ENCODE results near the gene TMEM80. TPM values are rescaled to one million over a fixed set of nuclear protein-coding genes. Genes with fewer than 3 reads are reported as not detected.

TMEM80 gene
- total RNA-seq, 6 donors from 2014 or later: 28.6 to 62.9 (median 36.1) TPM

GRCh38 chr11:724049-724777, 28.6 kb downstream of the TMEM80 start:
- Histone ChIP-seq H3K36me3 (peaks cover 0 to 14% (median 1%) of the 10 kb centered on the region in 4 donors), H3K4me3 (no peak overlapping the region), H3K27ac (no peak overlapping the region), H3K9me3 (no peaks in the 10 kb centered on the region), H3K4me1 (peaks cover 36 to 66% (median 42%) of the 10 kb centered on the region in 4 donors), H3K27me3 (peaks cover 0 to 56% (median 16%) of the 10 kb centered on the region in 4 donors)
- TF ChIP-seq, protein P1, sequence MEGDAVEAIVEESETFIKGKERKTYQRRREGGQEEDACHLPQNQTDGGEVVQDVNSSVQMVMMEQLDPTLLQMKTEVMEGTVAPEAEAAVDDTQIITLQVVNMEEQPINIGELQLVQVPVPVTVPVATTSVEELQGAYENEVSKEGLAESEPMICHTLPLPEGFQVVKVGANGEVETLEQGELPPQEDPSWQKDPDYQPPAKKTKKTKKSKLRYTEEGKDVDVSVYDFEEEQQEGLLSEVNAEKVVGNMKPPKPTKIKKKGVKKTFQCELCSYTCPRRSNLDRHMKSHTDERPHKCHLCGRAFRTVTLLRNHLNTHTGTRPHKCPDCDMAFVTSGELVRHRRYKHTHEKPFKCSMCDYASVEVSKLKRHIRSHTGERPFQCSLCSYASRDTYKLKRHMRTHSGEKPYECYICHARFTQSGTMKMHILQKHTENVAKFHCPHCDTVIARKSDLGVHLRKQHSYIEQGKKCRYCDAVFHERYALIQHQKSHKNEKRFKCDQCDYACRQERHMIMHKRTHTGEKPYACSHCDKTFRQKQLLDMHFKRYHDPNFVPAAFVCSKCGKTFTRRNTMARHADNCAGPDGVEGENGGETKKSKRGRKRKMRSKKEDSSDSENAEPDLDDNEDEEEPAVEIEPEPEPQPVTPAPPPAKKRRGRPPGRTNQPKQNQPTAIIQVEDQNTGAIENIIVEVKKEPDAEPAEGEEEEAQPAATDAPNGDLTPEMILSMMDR (IDR thresholded peaks at IDR 0.05): no peak
- TF ChIP-seq POLR2AphosphoS5 (IDR thresholded peaks at IDR 0.05): no peak
- TF ChIP-seq EP300 (IDR thresholded peaks at IDR 0.05): no peak
- no peak for TF ChIP-seq POLR2A (IDR thresholded peaks at IDR 0.05)
- ATAC-seq (ENCODE audit: low FRiP score in 2 of 2) (no peak), DNase-seq (peak in 1 of 2 donors; percentile 84)
- WGBS, 2 donors: 61 to 80% methylated on average over 2 to 18 of the region's 19 CpGs

DNA sequence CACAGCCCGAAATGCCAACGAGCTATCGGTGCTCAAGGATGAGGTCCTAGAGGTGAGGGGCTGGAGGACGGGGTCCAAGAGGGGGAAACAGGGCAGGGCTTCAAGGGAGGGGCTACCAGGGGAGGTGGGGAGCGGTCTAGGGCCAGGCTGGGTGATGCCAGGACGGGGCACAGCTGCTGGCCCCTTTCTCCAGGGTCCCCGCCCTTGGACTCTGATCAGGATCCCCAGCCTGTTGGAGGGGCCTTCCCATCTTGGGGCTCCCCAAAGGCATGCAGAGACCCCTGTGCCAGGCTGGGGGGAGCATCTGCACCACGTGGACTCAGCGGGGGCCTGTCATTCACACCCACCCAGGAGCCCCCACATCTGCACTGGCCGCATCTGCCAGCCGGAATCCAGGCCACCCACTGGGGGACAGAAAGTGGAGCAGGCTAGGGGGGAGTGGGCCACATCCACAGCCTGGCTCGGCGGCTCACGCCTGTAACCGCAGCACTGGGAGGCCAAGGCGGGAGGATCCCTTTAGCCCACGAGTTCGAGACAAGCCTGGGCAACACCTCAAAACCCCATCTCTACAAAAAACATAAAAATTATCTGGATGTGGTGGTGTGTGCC, 29.3 kb downstream of the TMEM80 start:
- H3K36me3 ChIP-seq: peaks cover 0 to 12% (median 1%) of the 10 kb centered on the region in 4 donors
- H3K27ac ChIP-seq: no peak overlapping the region
- peaks cover 36 to 73% (median 42%) of the 10 kb centered on the region in 4 donors for H3K4me1 ChIP-seq
- H3K4me3 ChIP-seq: no peak overlapping the region
- no peak for TF ChIP-seq POLR2AphosphoS5 (IDR thresholded peaks at IDR 0.05)
- TF ChIP-seq POLR2A (IDR thresholded peaks at IDR 0.05): no peak
- DNase-seq (peak in 1 of 2 donors; percentile 58), ATAC-seq (ENCODE audit: low FRiP score in 2 of 2) (no peak)
- peaks cover 0 to 51% (median 16%) of the 10 kb centered on the region in 4 donors for H3K27me3 ChIP-seq
- H3K9me3 ChIP-seq: no peaks in the 10 kb centered on the region
- 68 to 80% methylated on average over 12 to 18 of the region's 18 CpGs for WGBS, 2 donors

DNA sequence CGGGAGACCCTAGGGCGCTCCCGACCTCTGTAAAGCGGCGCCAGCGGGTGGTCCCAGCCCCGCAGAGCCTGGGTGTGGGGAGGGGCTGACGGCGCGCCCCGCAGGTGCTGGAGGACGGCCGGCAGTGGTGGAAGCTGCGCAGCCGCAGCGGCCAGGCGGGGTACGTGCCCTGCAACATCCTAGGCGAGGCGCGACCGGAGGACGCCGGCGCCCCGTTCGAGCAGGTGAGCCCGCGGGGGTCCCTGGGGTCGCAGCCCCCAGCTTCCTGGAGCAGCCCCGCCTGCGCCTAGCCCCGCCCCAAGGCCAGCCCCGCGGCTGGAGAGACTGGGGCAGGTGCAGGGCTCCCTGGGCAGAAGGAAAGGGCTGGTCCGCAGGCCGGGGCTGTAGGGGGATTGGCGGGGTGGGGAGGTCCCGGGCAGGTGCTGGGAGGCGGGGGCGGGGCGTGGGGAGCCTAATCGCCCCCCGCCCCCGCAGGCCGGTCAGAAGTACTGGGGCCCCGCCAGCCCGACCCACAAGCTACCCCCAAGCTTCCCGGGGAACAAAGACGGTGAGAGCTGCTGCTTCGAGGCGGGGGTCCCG, 30.1 kb downstream of the TMEM80 start:
- ATAC-seq (ENCODE audit: low FRiP score in 2 of 2): no peak
- Histone ChIP-seq H3K27me3 (peaks cover 0 to 42% (median 16%) of the 10 kb centered on the region in 4 donors), H3K27ac (peak overlapping the region in 1 of 4 donors; percentile 2), H3K36me3 (peaks cover 0 to 4% (median 1%) of the 10 kb centered on the region in 4 donors), H3K4me3 (peak overlapping the region in 3 of 4 donors; percentile 16 to 42 (median 37)), H3K4me1 (peaks cover 34 to 68% (median 40%) of the 10 kb centered on the region in 4 donors), H3K9me3 (no peaks in the 10 kb centered on the region)
- TF ChIP-seq POLR2AphosphoS5 (IDR thresholded peaks at IDR 0.05) (no peak), EP300 (IDR thresholded peaks at IDR 0.05) (no peak), POLR2A (IDR thresholded peaks at IDR 0.05) (no peak)
- TF ChIP-seq, protein P1 (IDR thresholded peaks at IDR 0.05): no peak
- DNase-seq: peak in 1 of 2 donors; percentile 86
- 43 to 44% methylated on average over 7 to 18 of the region's 53 CpGs for WGBS, 2 donors

DNA sequence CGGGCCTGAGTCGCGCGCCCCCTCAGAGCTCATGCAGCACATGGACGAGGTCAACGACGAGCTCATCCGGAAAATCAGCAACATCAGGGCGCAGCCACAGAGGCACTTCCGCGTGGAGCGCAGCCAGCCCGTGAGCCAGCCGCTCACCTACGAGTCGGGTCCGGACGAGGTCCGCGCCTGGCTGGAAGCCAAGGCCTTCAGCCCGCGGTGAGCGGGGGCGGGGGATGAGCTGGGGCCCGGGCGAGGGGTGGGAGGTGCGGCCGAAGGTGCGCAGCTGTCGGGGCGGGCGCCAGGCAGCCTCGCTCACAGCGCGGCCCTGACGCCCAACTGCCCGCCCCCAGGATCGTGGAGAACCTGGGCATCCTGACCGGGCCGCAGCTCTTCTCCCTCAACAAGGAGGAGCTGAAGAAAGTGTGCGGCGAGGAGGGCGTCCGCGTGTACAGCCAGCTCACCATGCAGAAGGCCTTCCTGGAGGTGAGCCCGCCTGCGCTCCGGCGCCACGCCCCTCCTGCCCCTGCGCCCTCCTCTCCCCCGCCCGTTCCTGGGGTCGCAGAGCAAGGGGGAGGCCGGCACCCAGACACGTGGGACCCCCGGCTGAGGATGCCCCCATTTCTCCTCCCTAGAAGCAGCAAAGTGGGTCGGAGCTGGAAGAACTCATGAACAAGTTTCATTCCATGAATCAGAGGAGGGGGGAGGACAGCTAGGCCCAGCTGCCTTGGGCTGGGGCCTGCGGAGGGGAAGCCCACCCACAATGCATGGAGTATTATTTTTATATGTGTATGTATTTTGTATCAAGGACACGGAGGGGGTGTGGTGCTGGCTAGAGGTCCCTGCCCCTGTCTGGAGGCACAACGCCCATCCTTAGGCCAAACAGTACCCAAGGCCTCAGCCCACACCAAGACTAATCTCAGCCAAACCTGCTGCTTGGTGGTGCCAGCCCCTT, 30.9 kb downstream of the TMEM80 start:
- peak; percentile 57 to 92 for DNase-seq
- ATAC-seq (ENCODE audit: low FRiP score in 2 of 2): no peak
- Histone ChIP-seq H3K27me3 (peaks cover 0 to 34% (median 12%) of the 10 kb centered on the region in 4 donors), H3K36me3 (peaks cover 0 to 4% (median 1%) of the 10 kb centered on the region in 4 donors), H3K4me3 (peak overlapping the region in 3 of 4 donors; percentile 16 to 42 (median 37)), H3K4me1 (peaks cover 26 to 60% (median 33%) of the 10 kb centered on the region in 4 donors), H3K27ac (peak overlapping the region in 1 of 4 donors; percentile 2), H3K9me3 (no peaks in the 10 kb centered on the region)
- whole genome bisulfite sequencing, 2 donors: 37 to 50% methylated on average over 4 to 49 of the region's 61 CpGs
- TF ChIP-seq POLR2AphosphoS5 (IDR thresholded peaks at IDR 0.05) (no peak), POLR2A (IDR thresholded peaks at IDR 0.05) (no peak), EP300 (IDR thresholded peaks at IDR 0.05) (no peak)
- TF ChIP-seq, protein P1 (IDR thresholded peaks at IDR 0.05): no peak
